A673 (cell line): ENCODE measurements around the gene UPF1.

Experiments
- CTCF ChIP-seq: fragments of 300-800, 200-600 bp; sonication (generic); conservative IDR thresholded peaks from 2 replicates; pipeline ENCODE4 v1.5.1; 2017; ENCODE audit warnings: low read depth, mild to moderate bottlenecking, antibody characterized with exemption, low read length, moderate library complexity, mixed read lengths
- EZH2 ChIP-seq: fragments of 200-600 bp; sonication (generic); IDR thresholded peaks from 2 replicates; pipeline ENCODE4 v1.6.1; 2017; ENCODE audit warnings: borderline replicate concordance, low read depth, mild to moderate bottlenecking, mixed read lengths, antibody characterized with exemption, low read length; ENCODE audit not compliant: poor library complexity, severe bottlenecking

- TF ChIP-seq EZH2 (no peak), CTCF (no peak)
Observed at GRCh38 chr19:18862976-18863842, 31.4 kb downstream of the UPF1 start.
